Skin of body (tissue), 2 donors: Measurements from ENCODE around the gene BST1. TPM values are rescaled to one million over a fixed set of nuclear protein-coding genes. Genes with fewer than 3 reads are reported as not detected.
A peak's percentile ranks its signal among the peaks of the same experiment; 100 is the strongest.
"Not testable (repeated sequence)": the region's sequence is repeated elsewhere in the genome, so short reads cannot be mapped to it uniquely, and the experiment has no call there.

Experiments used
- DNase-seq: peaks from one replicate; lab custom pipeline; 2025; lab: John Stamatoyannopoulos, UW
- total RNA-seq: library from RNA; depleted of rRNA; stranded (reverse); fragments of >200 nt; gene quantifications from one replicate; pipeline ENCODE4 v1.2.3, GENCODE V29; 2014

The BST1 gene
- total RNA-seq, 1 donor from 2014 or later, result 6.8 TPM

DNA sequence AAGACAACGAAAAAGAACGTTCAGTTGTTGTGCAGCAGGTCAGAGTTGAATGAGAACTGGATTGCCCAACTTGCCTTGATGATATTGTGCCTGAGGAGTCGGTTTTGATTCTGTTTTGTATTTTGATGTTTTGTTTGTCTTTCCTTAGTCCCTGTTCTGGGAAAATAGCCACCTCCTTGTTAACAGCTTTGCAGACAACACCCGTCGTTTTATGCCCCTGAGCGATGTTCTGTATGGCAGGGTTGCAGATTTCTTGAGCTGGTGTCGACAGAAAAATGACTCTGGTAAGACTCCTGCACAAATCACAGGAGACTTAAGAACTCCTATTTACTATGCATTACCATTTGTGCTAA, 4.5 kb downstream of the BST1 start:
- DNase-seq, result no peak

DNA sequence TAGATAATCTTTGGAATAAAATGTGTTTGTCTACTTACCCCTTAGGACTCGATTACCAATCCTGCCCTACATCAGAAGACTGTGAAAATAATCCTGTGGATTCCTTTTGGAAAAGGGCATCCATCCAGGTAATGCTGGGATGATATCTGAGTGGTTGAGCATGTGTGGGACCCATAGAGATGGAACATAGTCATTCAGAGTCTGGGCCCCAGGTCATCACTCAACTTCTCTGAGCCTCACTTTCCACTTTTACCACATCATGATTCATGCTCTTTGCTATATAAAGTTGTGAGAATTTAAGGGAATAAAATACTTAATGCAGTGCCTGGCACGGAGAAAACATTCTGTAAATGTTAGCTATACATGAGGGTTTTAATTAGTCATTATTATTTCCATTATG, 8.9 kb downstream of the BST1 start:
- DNase-seq, result no peak

DNA sequence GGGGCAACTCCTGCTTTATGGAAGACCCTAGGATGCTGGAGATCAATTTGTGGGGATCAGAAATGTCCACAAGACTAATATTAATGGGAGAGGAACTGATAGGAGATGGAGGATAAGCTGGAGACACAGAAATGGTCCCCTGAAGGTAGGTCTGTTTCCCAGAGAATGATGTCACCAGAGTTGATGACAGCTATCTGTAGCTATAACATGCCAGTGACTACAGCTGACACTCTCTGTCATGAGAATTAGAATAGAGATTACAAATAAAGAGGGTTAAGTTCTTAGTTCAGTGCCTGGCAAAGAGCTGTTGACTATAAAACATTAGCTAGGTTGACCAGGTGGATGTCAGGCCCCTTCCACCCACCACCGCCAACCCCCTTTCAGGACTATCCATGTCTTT, 9.3 kb downstream of the BST1 start:
- DNase-seq, result no peak

DNA sequence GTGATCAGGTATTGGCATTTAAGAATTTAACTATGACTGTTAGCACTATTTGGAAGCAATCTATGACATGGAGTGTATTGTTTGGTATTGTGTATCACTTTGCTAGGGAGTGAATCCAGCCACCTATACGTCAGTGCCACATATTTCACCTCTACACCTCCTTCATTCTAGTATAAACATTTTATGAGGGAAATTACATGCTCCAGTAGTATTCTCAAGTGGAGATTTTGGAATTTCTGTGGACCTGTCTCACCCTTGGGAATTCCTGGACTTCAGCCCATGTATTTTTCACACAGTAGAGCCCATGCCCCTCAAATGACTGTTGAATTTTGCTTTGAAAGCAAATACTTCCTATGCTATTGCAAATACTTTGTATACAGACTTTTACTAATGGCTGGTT, 11.3 kb downstream of the BST1 start:
- DNase-seq, result no peak

DNA sequence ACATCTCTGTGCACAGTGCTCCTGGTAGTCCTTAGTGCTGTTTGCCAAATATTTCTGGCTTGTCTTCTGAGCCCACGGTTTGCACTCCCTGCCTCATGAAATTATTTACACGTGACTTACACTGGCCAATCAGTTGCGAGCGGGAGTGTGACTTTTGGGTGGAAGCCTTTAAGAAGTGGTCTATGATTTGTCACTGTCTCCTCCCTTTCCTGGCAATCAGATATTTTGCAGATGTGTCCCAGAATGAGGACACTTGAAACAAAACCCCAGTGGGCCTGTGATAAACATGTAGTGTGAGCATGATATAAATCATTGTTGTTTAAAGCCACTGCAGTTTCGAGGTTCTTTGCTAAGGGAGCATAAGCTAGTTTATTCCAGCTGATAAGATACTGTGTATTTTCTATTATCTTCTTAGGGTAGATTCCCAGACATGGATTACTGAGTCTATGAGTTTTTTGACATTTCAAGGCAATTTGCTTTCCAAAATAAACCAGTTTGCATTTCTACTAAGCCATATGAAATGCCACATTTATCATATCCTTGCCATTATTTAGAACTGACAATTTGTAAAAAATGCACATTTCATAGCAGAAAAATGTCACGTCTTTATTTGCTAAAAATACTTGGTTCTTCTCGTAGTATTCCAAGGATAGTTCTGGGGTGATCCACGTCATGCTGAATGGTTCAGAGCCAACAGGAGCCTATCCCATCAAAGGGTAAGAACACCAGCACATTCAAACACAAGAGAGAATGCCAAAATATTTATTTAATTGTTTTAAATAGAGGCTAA, 12.0 kb downstream of the BST1 start:
- DNase-seq, result peak; percentile 36

DNA sequence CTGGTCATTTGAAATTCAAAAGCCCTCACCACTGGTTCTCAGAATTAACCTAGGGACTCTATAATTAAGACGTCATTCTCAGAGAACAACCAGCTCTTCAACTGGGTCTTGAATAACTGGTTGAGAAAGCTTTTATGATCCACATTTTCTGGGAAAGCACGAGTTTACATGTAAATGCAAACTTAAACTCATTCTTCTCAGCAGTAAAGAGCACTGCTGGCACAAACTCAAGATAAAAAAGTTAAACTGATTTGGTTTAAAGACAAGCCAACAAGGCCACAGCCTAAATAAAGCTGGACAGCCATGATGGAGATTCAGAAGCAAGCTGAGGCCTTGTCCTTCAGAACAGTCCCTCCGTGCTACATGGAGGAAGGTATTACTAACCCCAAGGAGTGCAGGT, 13.2 kb downstream of the BST1 start:
- DNase-seq, result no peak

DNA sequence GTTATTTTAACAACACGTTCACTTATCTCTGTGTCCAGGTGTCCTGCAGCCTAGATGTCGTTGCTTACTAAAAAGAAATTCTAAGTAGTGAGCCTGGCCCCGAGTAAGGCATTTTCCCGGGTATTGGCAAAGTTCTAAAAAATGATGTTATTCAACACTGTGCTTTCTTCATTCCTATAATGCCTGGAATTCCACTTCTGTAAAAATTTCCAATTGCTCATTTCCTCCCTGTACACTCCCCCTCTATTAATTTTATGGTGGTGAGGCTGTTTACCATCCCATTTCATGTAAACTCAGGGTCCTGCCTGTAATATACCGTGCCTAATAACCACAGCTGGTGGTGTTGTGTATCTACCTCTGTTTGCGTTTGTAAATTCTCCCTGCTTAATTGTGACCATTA, 14.2 kb downstream of the BST1 start:
- DNase-seq, result no peak

DNA sequence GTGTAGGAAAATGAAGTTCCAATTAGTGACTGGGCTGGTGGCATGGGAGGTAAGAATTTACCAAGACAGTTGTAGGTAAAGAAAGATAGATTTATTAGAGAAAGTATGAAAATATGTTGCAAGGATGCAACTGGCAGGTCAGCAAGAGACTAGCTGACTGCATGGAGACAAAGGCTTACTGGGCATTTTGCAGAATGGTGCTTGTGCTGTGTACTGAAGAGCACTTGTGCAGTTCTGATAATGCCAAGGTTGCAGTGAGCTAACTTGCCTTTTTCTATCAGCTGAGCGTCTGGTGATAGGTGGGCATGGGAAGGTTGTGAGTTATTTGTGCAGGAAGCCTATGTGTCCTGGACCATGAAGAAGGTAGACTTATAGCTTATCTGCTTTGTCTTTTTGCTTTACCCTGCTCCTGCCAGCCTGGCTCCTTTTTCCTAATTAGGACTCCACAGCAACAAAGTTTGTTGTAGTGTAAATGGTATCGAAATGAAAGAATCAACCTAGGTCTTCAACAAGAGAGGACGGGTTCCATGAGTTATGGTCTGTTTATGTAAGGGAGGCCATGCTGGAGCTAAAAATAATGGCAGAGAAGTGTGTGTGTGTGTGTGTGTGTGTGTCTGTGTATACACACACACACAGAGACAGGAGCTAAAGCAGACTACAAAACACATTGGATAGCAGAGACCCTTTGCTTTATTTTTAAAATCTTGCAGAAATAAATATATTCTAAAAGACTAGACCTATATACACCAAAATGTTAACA, 15.0 kb downstream of the BST1 start:
- no peak for DNase-seq

DNA sequence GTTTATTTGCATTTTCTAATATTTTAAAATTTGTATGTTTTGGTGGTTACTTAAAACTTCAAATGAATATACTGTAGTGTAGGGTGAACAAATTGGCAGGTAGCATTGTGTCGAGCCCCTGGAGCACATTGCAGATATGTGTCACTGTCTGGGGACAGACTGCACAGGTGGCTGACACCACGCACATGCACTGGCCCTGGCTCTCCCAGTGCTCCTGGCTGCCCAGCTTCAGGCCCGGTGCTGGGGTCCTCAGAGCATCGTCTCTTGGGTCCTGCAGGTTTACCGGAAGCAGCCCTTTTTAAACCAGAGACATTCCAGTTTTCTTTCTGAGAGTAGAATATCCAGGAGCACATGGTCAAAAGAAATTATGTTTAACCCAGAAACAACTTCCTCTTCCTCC, 15.6 kb downstream of the BST1 start:
- DNase-seq, result no peak

DNA sequence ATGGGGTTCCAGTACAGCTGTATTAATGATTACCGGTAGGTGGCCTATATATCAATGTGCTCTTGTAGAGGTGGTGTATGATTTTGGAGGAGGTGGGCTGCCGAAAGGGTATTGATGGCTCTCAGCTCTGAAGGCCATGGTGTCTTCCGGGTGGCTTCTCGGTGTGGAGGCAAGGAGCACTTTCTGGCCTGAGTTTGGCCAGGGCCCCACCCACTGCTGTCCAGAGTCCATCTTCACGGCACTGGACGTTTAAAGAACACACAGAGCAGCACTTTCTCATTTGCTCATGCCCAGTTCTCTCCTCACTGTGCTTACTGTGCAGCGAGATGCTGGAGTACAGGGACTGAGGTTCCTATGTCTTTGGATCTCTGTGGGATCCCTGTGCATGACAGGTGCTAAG, 16.1 kb downstream of the BST1 start:
- DNase-seq, result no peak

DNA sequence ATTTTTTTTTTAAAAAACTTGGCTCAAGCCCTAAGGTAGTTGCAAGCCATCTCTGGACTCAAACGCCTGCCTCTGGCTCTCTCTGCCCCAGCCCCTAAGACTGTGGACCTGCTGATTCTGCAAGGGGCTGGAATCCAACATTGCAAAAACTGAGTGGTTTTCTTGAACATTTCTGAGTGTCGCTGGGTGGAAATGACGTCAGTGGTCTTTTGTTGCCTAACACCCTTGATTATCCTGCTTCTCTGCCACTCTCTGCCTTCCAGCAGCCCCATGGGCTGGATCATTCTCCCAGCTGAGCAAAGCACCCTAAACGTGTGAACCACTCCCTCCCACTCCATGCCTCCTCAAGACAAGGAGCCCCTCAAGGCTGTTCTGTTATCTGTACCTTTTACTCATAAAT, 16.6 kb downstream of the BST1 start:
- no peak for DNase-seq

DNA sequence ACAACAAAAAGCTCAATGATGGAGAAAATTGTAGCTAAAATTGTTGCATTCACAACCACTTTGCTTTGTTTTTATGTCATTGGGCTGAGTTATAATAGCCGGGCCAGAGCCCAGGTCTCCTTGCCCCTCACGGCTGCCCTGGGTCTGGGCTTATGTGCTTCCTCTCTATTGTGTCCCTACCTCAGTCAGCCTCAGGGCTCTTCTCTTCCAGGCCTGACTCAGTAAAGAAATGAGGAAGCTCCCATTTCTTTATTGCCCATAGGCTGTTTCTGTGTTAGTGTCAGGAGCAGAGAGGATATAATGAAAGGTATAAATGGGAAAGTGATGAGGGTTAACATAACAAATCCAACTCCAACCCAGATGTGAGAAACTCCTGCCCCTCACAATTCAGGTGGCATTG, 18.0 kb downstream of the BST1 start:
- DNase-seq, result no peak

DNA sequence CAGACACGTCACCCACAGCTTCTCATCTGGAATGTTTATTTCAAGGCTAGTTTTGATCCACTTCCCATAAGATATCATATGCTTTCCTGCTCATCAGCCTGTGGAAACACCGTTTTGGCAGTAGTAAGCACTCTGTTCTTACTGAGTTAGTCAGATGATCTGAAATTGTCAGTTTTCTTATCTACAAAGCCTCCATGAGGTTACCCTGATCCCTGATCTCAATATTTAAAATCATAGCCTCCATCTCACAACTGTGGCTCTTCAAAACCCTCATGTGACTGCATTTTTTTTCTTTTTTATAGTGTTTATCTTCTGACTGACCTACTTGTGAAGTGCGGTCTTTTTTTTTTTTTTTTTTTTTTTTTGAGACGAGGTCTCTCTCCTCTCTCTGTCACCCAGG, 22.7 kb downstream of the BST1 start:
- DNase-seq, result no peak

DNA sequence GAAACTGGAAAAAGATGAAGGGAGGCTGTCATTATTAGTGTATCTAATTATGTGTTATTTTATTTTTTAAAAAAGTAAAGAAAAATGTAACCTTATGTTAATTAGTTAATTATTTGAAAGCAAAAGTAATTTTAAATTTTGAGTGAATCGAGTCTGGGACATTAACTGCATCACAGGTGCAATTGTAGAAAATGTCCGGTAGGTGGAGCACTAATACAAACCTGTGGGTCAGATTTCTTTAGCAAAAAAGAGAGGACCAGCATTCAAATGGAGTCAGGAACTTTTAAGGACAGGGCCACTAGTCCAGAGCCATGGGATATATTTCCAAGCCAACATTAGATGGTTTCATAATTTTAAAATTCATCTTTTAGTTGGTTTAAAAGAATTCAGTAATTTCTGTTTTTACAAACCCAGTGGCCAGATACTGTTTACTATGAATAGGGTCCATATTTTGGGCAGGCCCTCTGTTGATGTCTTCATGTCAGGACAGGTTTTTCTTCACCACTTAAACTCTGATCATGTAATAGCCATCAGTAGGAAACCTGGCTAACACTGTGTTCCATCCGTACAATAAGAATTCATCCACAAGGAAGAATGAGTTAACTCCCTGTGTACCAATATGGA, 27.2 kb downstream of the BST1 start:
- DNase-seq, result peak; percentile 22

DNA sequence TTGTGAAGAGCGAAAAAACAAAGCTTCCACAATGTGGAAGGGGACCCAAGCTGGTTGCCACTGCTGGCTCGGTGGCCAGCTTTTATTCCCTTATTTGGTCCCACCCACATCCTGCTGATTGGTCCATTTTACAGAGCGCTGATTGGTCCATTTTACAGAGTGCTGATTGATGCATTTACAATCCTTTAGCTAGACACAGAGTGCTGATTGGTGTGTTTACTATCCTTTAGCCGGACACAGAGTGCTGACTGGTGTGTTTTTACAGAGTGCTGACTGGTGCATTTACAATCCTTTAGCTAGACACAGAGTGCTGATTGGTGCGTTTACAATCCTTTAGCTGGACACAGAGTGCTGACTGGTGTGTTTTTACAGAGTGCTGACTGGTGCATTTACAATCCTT, 30.2 kb downstream of the BST1 start:
- DNase-seq, result not testable (repeated sequence)

DNA sequence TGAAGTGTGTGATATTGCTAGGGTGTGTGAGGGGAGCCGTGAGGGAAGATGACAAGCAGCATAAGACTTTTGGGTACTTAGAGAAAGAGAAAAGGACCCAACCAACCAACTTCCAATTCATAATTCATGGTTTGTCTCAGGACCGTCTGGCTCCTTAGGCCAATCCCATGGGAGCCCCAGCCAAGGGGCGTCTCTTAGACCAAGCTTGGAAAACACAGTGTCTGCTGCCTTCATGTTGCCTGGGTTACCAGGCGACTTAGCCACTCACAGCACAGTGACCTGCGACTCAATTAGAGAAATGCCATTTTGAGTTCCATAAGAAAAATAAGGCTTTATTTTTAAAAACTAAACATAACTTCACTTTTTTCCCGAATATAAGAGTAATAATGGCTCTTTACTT, 32.7 kb downstream of the BST1 start:
- no peak for DNase-seq

DNA sequence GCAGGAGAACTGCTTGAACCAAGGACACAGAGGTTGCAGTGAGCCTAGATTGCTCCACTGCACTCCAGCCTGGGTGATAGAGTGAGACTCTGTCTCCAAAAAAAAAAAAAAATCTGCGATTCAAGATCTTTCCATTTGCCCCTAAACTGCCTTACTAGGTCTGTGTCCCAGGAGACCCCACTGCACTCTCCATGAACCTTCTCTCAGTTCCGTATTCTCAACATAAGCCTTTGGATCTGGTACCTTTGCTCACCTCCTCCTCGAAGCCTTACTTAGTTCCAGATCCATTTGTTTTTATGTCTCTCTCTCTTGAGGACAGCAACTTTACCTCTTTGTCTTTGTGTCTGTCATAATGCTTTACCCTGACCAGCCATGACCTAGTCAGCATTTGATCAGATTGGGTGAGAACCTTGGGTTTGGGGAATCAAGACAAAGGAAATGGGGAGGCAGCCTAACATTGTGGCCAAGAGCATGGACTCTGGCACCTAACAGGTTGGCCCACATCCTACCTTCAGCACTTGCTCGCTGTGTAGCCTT, 33.7 kb downstream of the BST1 start:
- no peak for DNase-seq

DNA sequence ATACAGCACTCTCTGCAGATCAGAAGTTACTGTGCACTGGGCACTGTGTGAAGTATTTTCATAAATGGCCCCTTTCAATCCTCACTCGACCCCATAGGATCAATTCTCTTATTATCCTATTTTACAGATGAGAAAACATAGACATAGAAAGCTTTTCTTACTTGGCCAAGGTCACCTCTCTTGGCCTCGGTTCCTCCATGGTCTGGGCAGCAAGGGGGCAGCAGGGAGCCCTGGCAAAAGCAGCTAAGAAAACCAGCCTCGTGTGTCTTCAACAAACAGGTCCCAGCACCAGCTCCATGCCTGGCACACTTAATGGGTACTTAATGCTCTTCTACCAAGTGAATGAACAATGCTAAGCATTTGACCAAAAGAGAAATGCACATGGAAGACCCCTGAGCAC, 34.4 kb downstream of the BST1 start:
- no peak for DNase-seq

DNA sequence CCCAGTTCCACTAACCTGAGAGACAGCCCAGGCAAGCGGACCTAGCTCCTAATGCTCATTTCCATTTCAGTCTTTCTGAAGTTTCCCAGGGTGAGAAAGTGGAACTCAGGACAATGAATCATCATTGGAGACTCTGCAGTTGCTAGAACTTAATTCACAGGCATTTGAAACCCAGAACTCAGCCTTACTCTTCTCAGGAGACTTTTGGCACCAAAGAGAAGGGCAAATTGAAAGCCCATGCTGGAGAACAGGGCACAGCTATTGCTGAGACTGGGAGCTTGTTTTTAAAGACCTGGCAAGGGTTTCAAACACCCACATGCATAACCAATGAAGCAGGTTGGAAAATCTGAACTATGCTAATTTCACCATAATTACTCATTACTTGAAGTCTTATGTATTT, 36.0 kb downstream of the BST1 start:
- DNase-seq, result no peak

DNA sequence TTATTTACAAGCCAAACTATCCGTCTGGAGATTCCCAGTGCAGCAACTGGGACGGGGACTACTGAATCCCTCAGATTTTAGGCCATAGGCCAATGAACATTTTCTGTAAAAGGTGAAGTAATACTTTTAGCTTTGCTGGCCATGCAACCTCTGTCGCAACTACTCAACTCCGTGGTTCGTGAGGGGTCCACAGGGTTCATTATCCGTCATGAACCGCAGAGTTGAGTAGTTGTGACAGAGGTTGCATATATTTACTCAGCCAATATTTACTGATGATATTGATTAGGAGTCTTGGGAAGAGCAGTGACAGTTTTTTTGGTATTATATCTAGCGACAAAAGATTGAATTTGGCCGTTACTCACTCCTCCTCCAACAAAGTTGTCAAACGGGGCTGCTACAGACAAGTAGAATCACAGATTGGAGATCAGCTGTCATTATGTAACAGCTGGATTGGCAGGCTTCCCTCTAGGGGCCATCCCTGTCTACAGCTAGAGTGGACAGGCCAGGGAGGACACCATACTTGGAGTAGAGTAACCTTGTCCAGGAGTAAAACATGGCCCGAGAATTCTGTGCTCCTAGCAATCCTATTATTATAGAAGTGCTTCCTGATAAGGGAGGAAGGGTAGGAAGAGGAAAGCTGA, 38.0 kb downstream of the BST1 start:
- no peak for DNase-seq

DNA sequence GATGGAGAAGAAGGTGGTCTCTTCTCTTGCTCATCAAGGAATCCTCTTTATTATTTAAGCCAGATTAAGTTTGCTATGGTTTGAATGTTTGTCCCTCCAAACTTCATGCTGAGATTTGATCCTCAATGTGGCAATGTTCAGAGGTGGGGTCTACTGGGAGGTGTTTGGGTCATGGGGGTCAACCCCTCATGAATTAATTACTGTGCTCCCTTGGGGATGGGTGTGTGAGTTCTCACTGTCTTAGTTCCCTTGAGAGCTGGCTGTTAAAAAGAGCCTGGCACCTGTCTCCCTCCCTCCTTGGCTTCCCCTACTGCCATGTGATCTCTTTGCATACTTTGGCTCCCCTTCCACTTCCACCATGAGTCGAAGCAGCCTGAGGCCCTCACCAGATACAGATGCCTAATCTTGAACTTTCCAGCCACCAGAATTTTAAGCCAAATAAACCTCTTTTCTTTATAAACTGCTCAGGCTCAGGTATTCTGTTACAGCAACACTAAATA, 39.3 kb downstream of the BST1 start:
- DNase-seq, result no peak

DNA sequence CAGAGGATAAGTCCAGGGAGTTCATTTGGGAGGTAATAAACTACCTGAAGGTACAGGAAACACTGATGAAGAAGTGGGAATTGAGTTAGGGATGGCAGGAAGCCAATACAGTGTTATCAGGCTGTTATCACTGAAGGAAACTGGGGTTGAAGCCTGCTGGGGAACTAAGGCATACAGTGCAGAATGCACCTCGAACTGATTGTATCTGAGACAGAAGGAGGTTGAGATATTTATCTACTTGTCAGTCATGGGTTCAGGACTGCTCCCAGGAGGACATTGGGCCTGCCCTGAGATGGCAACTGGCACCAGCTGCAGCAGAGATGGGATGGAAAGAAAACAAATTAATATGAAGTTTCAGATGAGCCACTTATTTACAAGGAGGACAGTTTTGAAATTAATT, 39.8 kb downstream of the BST1 start:
- no peak for DNase-seq
